ENCODE results near the gene CASZ1.

- TF ChIP-seq POLR2A (IDR thresholded peaks at IDR 0.05; ENCODE audit: low read depth, low read length) (no peak), POLR2AphosphoS5 (IDR thresholded peaks at IDR 0.05; ENCODE audit: low read depth, low read length) (no peak)
These were observed 109.9 kb downstream of the CASZ1 start for GRCh38 chr1:10686404-10687040.

Data from GM12892 (cell line).